ENCODE measurements around the gene PLCXD1.
A peak's percentile ranks its signal among the peaks of the same experiment; 100 is the strongest.
"Not testable (repeated sequence)": the region's sequence is repeated elsewhere in the genome, so short reads cannot be mapped to it uniquely, and the experiment has no call there.

PLCXD1 gene

DNA sequence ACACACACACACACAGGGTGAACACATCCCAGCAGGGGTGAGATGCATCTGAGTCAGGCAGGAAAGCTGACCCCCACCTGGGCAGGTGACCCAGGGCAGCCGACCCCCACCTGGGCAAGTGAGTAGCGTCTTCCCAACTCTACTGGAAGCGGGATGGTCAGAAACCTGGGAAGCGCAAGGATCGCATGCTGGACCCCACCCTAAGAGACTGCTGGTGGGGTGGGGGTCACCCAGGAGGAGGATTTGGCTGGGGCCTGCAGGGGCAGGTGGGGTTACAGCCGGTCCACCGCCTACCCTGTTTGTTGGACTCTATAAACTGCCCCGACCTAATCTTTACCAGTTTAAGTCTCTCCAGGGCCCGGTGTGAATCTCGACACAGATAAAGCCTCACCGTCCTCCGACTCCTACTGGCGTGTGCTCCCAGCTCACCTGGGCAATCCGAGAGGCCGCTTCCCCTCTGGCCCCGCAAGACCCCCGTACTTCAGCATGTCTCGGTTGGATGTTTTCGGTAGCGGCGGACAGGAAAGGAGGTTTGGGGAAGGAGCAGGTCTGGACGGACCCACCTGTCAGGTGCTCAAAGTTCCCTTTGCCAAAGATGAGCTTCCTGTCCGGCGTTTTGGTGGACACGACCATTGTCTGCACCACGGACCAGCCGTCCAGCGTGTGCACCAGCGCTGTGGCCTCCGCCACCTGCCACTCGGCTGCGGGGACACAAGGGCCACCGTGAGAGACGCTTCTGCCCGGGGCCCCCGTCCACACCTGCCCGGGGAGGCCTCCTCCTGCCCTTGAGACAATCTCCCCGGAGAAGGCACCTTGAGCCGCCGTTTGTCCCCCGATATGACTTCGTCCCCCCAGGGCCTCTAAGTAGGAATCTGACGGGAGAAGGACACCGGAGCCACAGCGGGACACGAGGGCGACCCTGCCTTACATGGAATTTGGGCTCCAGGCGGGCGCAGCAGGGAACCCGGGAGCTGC is 35.5 kb downstream of the PLCXD1 start:
- DNase-seq (ENCODE audit: low read depth) = no peak

DNA sequence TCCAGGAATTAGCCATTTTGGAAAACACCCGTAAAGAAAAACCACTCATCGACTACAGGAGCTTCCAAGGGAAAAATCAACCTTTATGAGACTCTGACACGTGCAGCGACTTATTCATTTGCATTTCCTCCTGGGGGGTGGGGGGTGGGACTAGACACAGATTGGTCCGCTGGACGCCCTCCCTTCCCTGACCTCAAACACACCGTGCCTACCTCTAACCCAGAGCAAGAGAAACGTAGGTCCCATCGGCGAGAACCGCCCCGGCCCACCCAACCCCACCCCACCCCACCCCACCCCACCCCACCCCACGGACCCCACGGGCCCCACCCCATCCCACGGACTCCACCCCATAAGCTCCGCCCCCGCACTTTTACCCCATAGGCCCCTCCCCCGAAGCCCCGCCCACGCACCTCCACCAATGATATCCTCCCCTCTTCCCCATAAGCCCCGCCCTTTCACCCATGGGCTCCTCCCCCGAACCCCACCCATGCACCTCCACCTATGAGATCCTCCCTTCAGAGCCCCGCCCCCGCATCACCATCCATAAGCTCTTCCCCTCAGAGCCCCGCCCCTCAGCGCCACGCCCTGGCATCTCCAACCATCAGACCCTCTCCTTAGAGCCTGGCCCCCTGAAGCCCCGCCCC is 36.4 kb downstream of the PLCXD1 start:
- DNase-seq (ENCODE audit: low read depth) = no peak

- DNase-seq (ENCODE audit: low read depth) = peak; percentile 96
These were observed 37.0 kb downstream of the PLCXD1 start for GRCh38 chrX:318068-318738.

DNA sequence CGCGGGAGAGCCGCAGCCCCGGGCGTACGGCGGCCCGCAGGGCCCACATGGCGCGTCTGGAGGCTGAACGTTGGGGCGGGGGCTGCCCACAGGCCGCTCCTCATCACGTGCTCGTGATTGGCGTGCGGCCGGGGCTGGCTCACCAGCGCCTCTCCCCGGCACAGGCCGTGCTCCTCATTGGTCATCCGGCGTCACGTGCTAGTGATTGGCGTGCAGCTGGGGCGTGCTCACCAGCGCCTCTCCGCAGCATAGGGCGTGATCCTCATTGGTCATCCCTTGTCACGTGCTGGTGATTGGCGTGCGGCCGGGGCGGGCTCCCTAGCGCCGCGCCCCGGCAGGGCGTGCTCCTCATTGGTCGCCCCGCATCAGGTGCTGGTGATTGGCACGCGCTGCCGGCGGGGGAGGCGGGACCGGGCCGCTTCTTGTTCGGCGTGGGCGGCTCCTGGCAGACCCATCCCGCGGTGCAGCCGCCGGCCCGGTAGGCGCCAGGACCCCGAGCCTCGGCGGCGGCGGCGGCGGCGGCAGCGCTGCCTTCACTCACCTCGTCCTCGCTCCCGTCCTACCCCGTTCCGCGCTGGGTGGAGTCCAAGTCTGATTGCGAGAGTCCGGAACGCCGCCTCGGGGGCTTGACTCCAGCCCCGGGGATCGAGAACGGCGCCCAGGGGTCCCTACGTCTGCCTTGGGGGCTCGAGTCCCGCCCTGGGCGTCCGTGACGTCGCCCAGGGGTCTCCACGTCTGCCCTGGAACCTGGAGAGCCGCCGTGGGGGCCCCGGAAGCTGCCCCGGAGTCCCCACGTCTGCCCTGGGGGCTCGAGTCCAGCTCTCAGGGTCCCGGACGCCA is 37.8 kb downstream of the PLCXD1 start, which contains the start of gene GTPBP6:
Gene GTPBP6 (minus strand): TSS at position 58 of the 840 bp plus-strand sequence. CDS start 9 bp downstream, at position 49.
- peak; percentile 98 for DNase-seq (ENCODE audit: low read depth)

DNA sequence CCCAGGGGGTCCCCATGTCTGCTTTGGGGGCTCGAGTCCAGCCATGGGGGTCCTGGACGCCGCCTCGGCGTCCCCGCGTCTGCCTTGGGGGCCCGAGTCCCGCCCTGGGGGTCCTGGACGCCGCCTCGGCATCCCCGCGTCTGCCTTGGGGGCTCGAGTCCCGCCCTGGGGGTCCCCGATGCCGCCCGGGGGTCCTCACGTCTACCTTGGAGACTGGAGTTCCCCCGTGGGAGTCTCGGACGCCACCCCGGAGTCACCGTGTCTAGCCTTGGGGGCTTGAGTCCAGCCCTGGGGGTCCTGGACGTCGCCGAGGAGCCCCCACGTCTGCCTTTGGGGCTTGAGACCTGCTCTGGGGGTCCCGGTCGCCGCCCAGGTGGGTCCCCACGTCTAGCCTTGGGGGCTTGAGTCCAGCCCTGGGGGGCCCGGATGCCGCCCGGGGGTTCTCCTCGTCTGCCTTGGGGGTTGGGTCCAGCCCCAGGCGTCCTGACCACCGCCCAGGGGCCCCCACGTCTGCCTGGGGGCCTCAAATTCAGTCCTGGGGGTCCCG is 38.5 kb downstream of the PLCXD1 start:
- no peak for DNase-seq (ENCODE audit: low read depth)

DNA sequence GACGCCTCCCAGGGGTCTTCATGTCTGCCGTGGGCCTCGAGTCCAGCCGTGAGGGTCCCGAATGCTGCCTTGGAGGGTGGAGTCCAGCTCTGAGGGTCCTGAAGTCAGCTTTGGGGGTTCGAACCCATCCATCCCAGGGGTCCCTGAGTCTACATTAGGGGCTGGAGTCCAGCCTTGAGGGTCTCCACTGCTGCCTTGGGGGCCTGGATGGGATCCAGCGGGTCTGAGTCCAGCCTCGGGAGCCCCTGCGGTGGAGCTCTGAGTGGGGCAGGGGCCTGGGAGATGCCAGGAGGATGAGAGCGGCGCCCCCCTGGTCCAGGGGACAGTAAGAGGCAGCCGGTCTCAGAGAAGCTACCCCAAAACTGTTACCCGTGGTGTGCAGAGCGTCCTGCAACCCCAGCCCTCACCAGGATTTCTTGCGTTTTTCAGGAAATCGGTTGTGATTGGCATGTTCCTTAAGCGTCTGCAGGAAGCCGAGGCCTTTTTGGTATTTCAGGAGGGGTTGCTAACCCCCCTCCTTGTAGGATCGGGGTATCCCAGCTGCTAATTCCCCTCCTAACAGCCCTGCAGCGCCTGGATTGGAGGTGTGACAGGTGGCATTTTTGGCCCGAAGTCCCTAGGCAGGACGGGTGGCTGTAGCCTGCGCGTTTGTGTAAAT is 39.1 kb downstream of the PLCXD1 start:
- no peak for DNase-seq (ENCODE audit: low read depth)

GRCh38 chrX:323721-324628 is 42.8 kb downstream of the PLCXD1 start:
- no peak for DNase-seq (ENCODE audit: low read depth)

DNA sequence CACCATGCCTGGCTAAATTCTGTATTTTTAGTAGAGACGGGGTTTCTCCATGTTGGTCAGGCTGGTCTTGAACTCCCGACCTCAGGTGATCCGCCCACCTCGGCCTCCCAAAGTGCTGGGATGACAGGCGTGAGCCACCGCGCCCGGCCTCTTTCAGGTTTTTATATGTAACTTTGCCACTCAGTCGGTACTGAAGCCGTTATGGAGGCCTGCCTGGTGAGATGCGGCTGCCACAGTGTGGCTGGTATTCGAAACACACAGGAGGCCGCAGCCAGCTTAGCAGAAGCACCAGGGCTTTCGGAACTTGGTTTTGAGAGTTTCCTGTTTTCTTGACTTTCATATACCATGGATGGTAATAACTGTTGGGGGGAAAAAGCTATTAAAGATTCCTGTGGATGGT is 43.5 kb downstream of the PLCXD1 start:
- not testable (repeated sequence) for DNase-seq (ENCODE audit: low read depth)

- DNase-seq (ENCODE audit: low read depth) = no peak
These were observed 46.5 kb downstream of the PLCXD1 start for GRCh38 chrX:327660-328126.

- no peak for DNase-seq (ENCODE audit: low read depth)
These were observed 48.2 kb downstream of the PLCXD1 start for GRCh38 chrX:329291-329910.

- DNase-seq (ENCODE audit: low read depth) = not testable (repeated sequence)
These were observed 49.1 kb downstream of the PLCXD1 start for GRCh38 chrX:330141-330725.

DNA sequence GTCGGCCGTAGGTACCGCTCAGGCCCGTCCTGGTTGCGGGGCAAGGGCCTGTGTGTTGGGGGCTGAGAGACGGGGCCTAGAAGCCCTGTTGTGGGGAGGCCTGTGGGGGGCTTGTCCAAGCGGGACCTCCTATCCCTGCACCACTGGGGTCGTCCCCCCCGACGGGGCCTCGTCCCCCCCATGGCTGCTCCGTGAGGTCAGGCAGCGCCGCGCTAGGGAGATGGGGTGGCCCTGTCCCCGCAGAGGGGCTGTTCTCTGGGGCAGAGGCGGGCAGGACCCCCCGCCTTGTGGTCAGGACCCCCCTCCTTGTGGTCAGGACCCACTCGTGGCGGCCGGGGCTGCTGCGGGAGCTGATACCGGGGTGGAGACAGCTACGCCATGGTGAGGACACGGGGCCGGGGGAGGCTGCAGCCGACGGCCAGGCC is 49.6 kb downstream of the PLCXD1 start:
- no peak for DNase-seq (ENCODE audit: low read depth)

DNA sequence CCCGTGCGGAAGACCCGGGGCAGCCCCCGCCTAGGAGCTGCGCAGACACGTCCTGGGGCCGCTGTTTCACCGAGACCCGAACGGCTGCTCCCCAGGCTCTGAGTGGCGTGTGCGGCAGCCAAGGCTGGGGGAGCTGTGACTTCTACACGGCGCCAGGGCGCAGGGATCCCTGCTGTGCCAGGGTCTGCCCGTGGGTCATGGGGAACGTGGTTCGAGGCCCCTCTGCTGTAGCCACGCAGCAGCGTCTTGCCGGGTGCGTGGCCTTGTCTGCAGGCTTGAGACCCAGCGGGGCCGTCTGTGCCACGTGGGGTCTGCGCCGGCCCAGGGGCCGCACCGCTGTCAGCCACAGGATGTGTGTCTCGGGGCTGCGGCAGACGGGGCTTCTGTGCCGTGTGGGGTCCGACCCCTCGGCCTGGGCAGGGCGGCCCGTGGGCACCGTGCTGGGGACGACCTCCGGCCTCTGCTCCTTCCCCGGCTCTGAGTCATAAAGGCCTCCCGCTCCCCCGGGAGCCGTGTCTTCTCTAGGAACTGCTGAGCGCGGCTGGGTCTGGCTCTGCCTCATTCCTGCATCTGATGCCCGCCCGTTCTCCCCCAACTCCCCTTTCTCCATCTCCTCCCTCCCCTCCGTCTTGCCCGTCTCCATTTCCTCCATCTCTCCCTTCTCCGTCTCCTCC is 50.1 kb downstream of the PLCXD1 start:
- no peak for DNase-seq (ENCODE audit: low read depth)

GRCh38 chrX:331825-332495 is 50.8 kb downstream of the PLCXD1 start:
- no peak for DNase-seq (ENCODE audit: low read depth)

DNA sequence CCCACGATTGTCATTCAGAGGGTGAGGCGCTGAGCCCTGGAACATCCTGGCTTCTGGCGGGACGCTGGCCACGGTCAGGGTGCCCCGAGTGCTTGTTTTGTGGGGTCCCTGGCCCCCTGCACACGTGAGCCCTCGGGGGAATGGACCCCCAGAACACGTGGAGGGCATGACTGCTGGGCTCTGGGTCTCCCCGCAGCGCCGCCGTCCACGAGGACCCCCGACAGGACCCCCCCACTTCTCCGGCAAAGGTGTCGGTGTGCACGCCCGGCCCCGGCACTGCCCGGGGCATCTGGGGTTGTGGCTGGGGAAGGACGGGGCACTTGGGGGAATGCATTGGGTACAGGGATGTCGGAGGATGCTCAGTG is 51.3 kb downstream of the PLCXD1 start:
- DNase-seq (ENCODE audit: low read depth) = no peak

GRCh38 chrX:332916-333610 is 51.9 kb downstream of the PLCXD1 start:
- no peak for DNase-seq (ENCODE audit: low read depth)
